ENCODE measurements around the gene ARHGEF11. TPM values are rescaled to one million over a fixed set of nuclear protein-coding genes. Genes with fewer than 3 reads are reported as not detected.
A peak's percentile ranks its signal among the peaks of the same experiment; 100 is the strongest.
"Not testable (repeated sequence)": the region's sequence is repeated elsewhere in the genome, so short reads cannot be mapped to it uniquely, and the experiment has no call there.

Gene ARHGEF11
- 12.6 and 16.3 TPM in 2 replicates for total RNA-seq (2014; rRNA removed; shearing (Covaris generic))

GRCh38 chr1:157045250-157046218 is at the start of gene ARHGEF11:
Gene ARHGEF11 (minus strand): TSS chr1:157045742. CDS start chr1:157044330, 1,412 bp downstream.
- peak; percentile 94 for DNase-seq (ENCODE audit: low read depth)

- DNase-seq (ENCODE audit: low read depth), result no peak
Measured at GRCh38 chr1:157095091-157095490, 49.5 kb upstream of the ARHGEF11 start.

- DNase-seq (ENCODE audit: low read depth), result no peak
Measured at GRCh38 chr1:157092831-157093230, 47.3 kb upstream of the ARHGEF11 start.

GRCh38 chr1:157091668-157092273 is 46.2 kb upstream of the ARHGEF11 start:
- DNase-seq (ENCODE audit: low read depth), result no peak

GRCh38 chr1:157091186-157091585 is 45.6 kb upstream of the ARHGEF11 start:
- no peak for DNase-seq (ENCODE audit: low read depth)

GRCh38 chr1:157090771-157091170 is 45.2 kb upstream of the ARHGEF11 start:
- no peak for DNase-seq (ENCODE audit: low read depth)

- peak; percentile 84 for DNase-seq (ENCODE audit: low read depth)
Measured at GRCh38 chr1:157090196-157090647, 44.7 kb upstream of the ARHGEF11 start.

- DNase-seq (ENCODE audit: low read depth), result no peak
Measured at GRCh38 chr1:157089789-157090188, 44.2 kb upstream of the ARHGEF11 start.

- no peak for DNase-seq (ENCODE audit: low read depth)
Measured at GRCh38 chr1:157088607-157089006, 43.1 kb upstream of the ARHGEF11 start.

GRCh38 chr1:157087030-157087429 is 41.5 kb upstream of the ARHGEF11 start:
- no peak for DNase-seq (ENCODE audit: low read depth)

GRCh38 chr1:157086299-157086698 is 40.8 kb upstream of the ARHGEF11 start:
- DNase-seq (ENCODE audit: low read depth), result no peak

- no peak for DNase-seq (ENCODE audit: low read depth)
Measured at GRCh38 chr1:157085421-157085820, 39.9 kb upstream of the ARHGEF11 start.

GRCh38 chr1:157084720-157085119 is 39.2 kb upstream of the ARHGEF11 start:
- no peak for DNase-seq (ENCODE audit: low read depth)

- DNase-seq (ENCODE audit: low read depth), result no peak
Measured at GRCh38 chr1:157081707-157082106, 36.2 kb upstream of the ARHGEF11 start.

- DNase-seq (ENCODE audit: low read depth), result no peak
Measured at GRCh38 chr1:157080714-157081113, 35.2 kb upstream of the ARHGEF11 start.

- no peak for DNase-seq (ENCODE audit: low read depth)
Measured at GRCh38 chr1:157077394-157077793, 31.9 kb upstream of the ARHGEF11 start.

GRCh38 chr1:157073944-157074685 is 28.6 kb upstream of the ARHGEF11 start:
- DNase-seq (ENCODE audit: low read depth), result peak; percentile 66

GRCh38 chr1:157069601-157070000 is 24.1 kb upstream of the ARHGEF11 start:
- DNase-seq (ENCODE audit: low read depth), result no peak

- not testable (repeated sequence) for DNase-seq (ENCODE audit: low read depth)
Measured at GRCh38 chr1:157059241-157059640, 13.7 kb upstream of the ARHGEF11 start.

- no peak for DNase-seq (ENCODE audit: low read depth)
Measured at GRCh38 chr1:157056269-157056668, 10.7 kb upstream of the ARHGEF11 start.

- not testable (repeated sequence) for DNase-seq (ENCODE audit: low read depth)
Measured at GRCh38 chr1:157055729-157056128, 10.2 kb upstream of the ARHGEF11 start.

GRCh38 chr1:157050836-157051235 is 5.3 kb upstream of the ARHGEF11 start:
- no peak for DNase-seq (ENCODE audit: low read depth)
